ENCODE measurements around the gene ZNF205.

- TF ChIP-seq CTCF (IDR thresholded peaks at IDR 0.05) (no peak), EZH2phosphoT487 (IDR thresholded peaks at IDR 0.05) (no peak), EZH2 (IDR thresholded peaks at IDR 0.05) (no peak)
Observed at GRCh38 chr16:3118846-3119245, 6.5 kb downstream of the ZNF205 start.
